GM21360 (cell line): ENCODE results near the gene DLX3.

ENCODE experiments used
- ATAC-seq: cut with Tn5 transposase; IDR thresholded peaks from one replicate; pipeline ENCODE4 v1.9.1; 2021; ENCODE audit warnings: mild to moderate bottlenecking, moderate library complexity; ENCODE audit not compliant: unreplicated experiment

The DLX3 gene

DNA sequence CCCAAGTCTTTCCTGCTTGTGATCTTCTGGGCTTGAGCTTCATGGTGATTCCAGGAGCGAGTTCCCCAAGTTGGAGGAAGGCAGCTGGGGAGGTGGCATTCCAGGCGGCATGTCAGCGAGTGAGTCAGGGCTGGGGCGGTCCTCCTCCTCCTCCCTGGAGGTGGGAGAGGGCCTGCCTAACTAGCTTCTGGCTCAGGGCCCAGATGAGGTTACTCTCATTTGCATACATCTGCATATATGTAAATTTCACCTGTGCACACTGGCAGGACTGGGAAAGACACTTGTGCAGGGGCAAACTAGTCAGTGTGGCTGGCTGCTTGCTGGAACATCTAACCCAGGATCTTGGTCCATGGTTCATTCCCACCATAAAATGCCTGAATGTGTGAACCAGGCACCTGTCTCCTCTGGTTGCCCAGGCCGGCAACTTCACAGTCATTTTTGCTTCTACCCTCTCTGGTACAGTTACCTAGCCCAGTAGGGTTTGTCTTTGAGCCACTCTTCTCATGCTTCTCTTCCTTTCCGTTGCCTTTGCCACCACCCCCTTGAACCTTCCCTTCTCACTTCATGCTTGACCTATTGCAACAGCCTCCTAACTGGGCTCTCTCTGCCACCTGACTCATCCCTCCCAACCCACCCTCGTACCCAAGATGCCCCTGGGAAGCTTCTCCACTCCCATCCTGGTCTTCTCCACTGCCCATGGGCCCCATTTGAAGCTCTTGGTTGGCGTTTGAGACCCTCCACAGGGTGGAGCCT lies 35.7 kb downstream of the DLX3 start:
- ATAC-seq: no peak

DNA sequence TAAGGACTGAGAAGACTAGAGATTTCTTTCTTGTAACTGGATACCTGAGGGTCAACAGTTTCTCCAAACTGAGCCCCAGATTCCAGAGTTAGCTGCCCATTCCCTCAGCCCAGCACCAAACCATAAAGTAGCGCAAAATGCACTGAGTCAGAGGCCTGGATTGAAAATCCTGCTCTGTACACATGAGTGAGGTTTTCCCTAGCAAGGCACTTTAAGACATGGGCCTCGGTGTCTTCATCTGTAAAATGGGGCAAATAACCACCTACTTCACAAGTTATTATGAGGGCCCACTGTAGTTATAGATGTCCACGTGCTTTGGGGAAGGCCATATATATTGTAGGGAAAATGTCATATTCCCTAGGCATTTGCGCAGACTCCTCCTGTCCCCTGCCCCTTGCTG lies 36.3 kb downstream of the DLX3 start:
- no peak for ATAC-seq

DNA sequence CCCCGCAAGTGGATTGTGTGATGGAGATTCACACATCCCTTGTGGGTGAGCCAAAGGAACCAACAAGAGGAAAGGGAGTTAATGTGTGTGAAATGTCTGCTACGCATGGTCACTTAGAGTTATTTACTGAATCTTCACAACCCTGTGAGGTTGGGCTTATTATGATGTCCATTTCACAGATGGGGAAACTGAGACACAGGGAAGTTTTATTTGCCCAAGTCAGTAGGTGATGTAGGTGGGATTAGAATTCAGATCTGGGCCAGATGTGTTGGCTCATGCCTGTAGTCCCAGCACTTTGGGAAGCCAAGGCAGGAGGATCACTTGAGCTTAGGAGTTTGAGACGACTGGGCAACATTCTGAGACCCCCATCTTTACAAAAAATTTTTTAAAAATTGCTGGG lies 37.7 kb downstream of the DLX3 start:
- no peak for ATAC-seq

DNA sequence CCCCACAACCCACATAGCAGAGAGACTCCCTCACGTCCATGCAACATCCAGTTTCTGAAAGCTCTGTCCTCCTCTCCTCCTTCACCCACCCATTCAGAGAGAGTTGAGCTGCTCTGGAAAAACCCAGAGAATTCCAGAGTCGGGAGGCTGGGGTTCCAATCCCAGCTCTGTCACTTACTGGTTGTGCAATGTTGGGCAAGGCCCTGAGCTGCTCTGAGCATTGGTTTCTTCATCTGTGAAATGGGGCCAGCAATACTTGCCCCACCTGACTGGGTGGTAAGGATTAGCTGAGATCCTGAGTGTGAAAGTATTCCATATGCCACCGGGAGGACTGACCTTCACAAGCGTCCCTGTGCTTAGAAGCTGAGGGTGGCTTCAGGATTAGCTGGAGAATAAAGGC lies 38.2 kb downstream of the DLX3 start:
- no peak for ATAC-seq

DNA sequence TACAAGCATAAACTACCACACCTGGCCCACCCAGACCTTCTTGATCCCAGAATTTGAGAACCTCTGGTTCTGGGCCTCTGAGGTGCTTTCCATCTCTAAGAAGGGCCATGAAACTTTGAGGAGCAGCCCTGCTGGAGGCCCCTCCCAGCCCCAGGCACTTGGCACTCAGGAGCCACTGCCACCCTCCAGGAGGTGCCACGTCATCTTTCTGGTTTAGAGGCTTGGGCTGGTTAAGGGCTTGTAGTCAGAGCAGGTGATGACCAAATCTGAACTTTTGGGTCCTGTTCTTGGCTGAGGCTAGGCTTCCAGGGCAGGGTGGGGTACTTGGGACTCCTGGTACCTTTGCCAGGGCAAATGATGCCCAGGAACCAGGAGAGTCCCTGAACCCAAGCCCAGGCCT lies 39.9 kb downstream of the DLX3 start:
- no peak for ATAC-seq

DNA sequence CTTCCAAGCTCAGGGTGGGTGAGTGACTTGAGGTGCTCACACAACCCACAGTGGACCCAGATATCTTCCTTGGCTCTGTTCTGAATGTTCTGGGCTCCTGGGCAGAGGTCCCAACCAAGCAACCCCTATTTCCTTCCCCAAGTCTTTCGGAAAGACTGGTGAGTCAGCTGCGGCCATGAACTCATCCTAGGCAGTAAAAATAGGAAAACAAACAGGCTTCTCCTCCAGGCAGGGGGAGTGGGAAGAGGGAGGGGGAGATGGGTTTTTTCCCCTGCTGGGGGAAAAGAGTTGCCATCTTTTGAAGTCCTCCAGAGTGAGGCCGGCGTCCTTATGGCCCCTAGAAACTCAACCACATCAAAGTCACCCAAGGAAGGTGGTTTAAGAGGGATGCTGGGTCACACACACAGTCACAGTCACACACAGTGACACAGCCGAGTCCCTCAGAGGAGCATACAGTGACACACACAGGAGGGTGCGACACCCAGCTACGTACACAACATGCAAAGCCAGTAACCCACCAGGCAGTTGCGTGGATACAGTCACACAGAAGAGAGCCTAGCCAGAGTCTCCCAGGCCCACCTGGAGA lies 42.0 kb downstream of the DLX3 start:
- ATAC-seq: no peak

DNA sequence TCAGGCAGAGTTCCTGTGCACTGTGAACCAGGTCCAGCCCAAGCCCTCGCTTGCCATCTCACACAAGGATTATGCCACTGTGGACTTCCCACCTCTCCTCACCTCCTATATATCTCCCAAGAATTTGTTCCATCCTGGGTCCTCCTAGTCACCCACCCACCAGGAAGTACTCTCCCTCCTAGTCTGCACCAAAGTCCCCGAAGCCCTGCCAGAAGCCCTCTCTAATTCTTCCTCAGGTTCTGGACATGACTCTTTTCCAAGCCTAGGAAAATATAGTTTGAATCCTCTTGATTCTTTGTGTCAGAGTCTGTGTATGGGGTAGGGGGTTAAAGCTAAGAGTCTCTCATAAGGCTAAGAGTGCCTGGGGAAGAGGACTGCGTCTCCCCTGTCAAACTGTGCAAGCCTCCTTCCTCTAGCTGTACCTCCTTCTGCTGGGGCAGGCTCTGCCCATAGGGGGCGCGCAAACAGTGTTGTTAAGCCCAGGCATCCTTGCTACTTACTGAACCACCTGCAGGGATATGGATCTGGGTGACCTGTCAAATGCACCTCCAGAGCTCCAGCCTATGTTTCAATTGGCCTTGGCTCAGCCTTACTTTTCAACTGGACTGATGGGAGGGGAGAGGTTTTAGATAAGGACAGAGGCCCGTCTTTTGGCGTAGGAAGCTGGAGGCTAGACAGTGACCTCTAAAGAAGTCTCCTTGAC lies 42.7 kb downstream of the DLX3 start:
- ATAC-seq: no peak

DNA sequence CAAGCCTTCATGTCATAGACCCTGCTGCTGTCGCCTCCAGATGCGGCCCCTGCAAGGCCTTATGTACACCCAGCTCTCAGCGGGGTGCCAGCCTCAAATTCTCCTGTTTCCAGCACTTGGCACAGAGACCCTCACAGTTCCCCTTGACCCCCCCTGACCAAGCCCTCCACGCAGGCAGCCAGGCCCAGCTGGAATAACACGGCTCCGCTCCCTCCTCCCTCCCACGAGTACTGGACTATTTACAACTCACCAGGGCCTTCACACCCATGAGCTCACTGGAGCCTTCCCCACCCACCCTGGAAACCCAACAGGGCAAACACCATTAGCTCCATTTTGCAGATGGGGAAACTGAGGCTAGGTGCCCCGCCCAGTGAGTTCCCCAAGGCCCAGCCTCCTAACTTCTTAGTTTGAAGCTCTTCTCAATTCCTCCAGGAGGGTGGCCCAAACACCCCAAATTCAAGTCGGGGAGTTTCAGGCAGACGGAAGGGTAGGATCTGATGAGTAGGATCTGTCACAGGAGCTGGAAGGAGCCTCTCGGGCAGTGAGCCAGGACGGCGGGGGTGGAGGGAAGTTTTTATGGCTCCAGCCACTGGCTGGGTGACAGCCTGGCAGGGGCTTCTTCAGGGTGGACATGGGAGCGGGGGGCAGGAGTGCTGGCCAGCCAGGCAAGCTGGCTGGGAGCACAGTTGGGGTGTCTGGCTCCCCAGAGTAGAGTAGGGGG lies 43.5 kb downstream of the DLX3 start:
- ATAC-seq: no peak

DNA sequence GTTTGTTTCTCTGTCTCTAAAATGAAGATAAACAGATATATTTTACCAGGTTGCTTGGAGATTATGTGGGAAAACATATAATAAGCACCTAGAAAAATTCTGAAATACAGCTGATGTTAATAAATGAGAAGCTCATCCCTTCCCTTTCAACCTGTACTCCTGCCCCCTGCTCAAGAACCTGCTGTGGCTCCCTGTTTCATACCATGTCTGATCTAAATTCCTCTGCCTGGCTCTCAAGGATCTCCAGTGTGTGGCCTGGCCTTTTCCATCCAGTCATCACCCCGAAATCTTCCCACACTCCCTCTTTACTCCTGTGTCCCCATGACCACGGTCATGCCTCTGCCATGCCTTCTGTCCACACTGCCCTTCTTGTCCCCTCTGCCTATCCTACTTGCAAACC lies 45.4 kb downstream of the DLX3 start:
- ATAC-seq: no peak

DNA sequence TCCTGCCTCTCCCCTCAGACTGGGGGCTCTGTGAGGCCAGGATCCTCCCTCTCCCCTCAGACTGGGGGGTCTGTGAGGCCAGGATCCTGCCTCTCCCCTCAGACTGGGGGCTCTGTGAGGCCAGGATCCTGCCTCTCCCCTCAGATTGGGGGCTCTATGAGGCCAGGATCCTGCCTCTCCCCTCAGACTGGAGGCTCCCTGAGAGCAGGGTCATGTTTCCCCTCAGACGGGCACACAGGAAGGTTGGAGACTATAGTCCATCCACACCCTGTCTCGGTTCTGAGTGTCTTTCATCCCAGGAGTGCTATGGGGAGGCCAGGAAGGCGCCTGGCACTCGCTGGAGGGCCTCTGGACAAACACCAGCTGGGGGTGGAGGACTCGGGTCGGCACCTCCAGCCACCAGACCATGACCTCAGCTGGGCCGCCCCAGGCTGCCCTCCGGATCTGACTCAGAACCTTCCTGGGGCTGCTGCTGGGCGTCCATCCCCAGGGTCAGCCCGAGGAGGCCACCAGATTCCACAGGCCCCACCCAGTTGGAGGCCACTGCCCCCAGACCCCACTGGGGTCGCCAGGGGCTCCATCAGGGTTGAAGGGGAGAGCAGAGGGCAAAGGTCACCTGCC lies 48.0 kb downstream of the DLX3 start:
- ATAC-seq: no peak

DNA sequence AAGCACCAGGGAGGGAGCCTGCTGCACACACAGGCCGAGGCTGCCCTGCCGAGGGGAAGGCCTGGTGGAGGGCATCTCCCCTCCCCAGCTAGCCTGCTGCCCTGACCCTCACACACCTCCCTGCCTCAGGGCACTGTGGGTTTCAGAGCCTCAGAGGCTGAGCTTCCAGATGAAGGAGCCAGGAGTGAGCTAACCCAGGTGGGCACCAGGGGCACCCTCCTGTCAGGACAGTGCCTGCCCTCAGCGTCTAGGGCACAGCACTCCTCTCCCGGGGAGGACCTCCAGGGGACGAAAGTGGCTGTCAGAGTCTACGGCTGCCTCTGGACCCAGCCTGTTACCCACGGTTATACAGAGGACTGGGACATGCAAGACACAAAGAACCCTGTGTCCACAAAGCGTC lies 48.8 kb downstream of the DLX3 start:
- no peak for ATAC-seq

DNA sequence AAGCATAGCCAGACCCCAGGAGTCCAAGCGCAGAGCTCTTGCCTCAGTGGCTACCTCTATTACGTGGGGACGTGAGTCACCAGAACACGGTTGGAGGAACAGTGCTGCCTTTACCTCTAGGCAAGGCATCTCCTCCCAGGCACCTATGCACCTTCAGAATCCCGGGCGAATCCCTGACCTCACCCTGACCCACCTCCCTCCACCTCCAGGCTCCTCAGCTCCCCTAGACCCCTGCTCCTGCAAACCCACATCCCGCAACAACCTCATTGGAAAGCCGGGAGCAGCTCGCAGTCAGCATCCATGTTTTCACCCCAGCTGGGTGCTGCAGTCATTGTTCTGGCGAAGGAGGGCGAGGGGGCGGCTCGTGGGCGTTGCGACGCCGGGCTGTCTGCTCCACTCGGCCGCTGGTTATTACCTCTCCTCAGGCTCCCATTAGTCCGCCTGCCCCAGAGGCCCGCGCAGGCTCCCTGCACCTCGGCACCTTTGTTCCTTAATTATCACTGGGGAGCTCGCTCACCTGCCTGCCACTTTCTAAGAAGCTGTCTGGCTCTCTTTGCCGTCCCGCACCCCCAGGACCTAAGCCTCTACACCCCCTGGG lies 50.7 kb downstream of the DLX3 start:
- no peak for ATAC-seq

DNA sequence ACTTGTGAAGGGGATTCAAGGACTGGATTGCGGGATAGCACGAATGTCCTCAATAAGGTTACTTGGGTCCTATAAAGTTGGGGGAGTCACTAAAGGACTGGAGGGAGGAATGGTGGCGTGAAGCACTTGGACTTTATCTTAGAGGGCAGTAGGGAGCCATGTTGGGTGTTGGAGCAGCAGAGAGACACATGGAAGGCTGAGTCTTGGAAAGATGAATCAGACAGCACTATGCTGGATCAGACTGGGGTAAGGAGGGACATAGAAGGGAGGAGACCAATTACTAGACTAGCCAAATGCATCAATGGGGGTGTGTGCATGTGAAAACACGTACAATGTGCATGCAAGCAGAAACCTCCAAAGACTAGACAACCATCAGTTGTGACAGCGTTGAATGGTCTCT lies 52.1 kb downstream of the DLX3 start:
- no peak for ATAC-seq

DNA sequence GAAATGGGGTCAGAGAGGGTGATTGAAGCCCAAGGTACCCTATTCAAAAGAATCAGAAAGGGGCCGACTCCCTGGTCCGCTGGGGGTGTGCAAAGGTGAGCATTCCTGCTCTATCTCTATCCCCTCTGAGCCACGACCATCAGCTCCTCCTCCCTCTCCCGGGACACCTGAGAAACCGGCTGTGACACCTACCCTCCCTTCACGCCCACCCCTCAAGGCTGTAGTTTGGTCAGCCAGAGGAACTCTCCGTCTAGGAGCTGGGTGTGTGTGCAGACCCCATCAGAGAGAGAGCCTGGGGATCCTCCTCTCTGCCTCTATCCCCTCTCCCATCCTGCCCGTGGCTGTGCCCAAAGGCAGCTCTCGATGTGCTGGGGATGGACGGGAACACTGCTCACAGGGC lies 53.6 kb downstream of the DLX3 start:
- no peak for ATAC-seq
